IMR-90 (cell line): ENCODE measurements around the gene ELOVL5. TPM values are rescaled to one million over a fixed set of nuclear protein-coding genes. Genes with fewer than 3 reads are reported as not detected.

Source experiments
- ATAC-seq: fragments of 200-7000 bp; cut with Tn5 transposase; 2 replicates; pipeline ENCODE4 v1.9.1; 2020; ENCODE audit warnings: low read depth, mild to moderate bottlenecking, moderate library complexity
- BruUV-seq: library from RNA; stranded (reverse); fragments of 400-500 nt; replicated peaks from 2 replicates; lab custom pipeline; 2021; lab: Mats Ljungman, UMichigan
- CTCF ChIA-PET: fragments of 300-600 bp; formaldehyde crosslinking; extraction: SDS; loops from one replicate; lab custom pipeline; 2021; ENCODE audit warnings: antibody characterized with exemption; lab: Yijun Ruan, JAX
- POLR2A ChIA-PET: fragments of 300-600 bp; sonication (Branson Sonifier 250); formaldehyde crosslinking; loops from one replicate; lab custom pipeline; 2022; ENCODE audit warnings: antibody characterized with exemption; ENCODE audit not compliant: unreplicated experiment; lab: Charles Lee
- DNase-seq: peaks from one replicate; pipeline ENCODE4 v3.0.0; 2013
- H2AFZ ChIP-seq: replicated peaks from 2 replicates; pipeline ENCODE3; 2013; ENCODE audit warnings: low read length, mild to moderate bottlenecking; ENCODE audit not compliant: poor library complexity
- H2AK5ac ChIP-seq: 2 replicates; pipeline ENCODE4 v1.6.1; 2013; ENCODE audit warnings: low read depth, low read length, inconsistent platforms
- H2AK9ac ChIP-seq: replicated peaks from 2 replicates; pipeline ENCODE3; 2013; ENCODE audit warnings: mild to moderate bottlenecking, low read depth, low read length, moderate library complexity; ENCODE audit not compliant: poor library complexity
- H2BK120ac ChIP-seq: 2 replicates; pipeline ENCODE4 v1.6.1; 2013; ENCODE audit warnings: low read depth, low read length, inconsistent platforms
- H2BK15ac ChIP-seq: 3 replicates; pipeline ENCODE4 v1.6.1; 2013; ENCODE audit warnings: low read depth, low read length, inconsistent platforms
- H2BK20ac ChIP-seq: 2 replicates; pipeline ENCODE4 v1.6.1; 2013; ENCODE audit warnings: low read depth, mild to moderate bottlenecking, inconsistent platforms, low read length, moderate library complexity
- H2BK5ac ChIP-seq: 2 replicates; pipeline ENCODE4 v1.6.1; 2013; ENCODE audit warnings: mild to moderate bottlenecking, low read depth, low read length, inconsistent platforms; ENCODE audit not compliant: poor library complexity, severe bottlenecking
- H3K14ac ChIP-seq: replicated peaks from 2 replicates; pipeline ENCODE4 v1.6.1; 2013; ENCODE audit warnings: low read depth, low read length, inconsistent platforms
- H3K18ac ChIP-seq: 2 replicates; pipeline ENCODE4 v1.6.1; 2013; ENCODE audit warnings: low read depth, low read length, control low read depth
- H3K23ac ChIP-seq: 2 replicates; pipeline ENCODE4 v1.6.1; 2013; ENCODE audit warnings: low read depth, low read length, inconsistent platforms
- H3K27ac ChIP-seq: 2 replicates; pipeline ENCODE4 v1.5.1; 2013; ENCODE audit warnings: mild to moderate bottlenecking, control low read depth, low read length; ENCODE audit not compliant: insufficient read depth
- H3K27me3 ChIP-seq: 2 replicates; pipeline ENCODE4 v1.6.1; 2013; ENCODE audit warnings: low read length; ENCODE audit not compliant: control insufficient read depth, insufficient read depth
- H3K36me3 ChIP-seq: 2 replicates; pipeline ENCODE4 v1.6.1; 2013; ENCODE audit warnings: low read length, mixed read lengths; ENCODE audit not compliant: control insufficient read depth, insufficient read depth
- H3K4ac ChIP-seq: 2 replicates; pipeline ENCODE4 v1.6.1; 2013; ENCODE audit warnings: low read depth, low read length, inconsistent platforms
- H3K4me1 ChIP-seq: 2 replicates; pipeline ENCODE4 v1.6.1; 2013; ENCODE audit warnings: low read length, mixed read lengths; ENCODE audit not compliant: control insufficient read depth, insufficient read depth
- H3K4me2 ChIP-seq: 2 replicates; pipeline ENCODE4 v1.6.1; 2013; ENCODE audit warnings: low read depth, mild to moderate bottlenecking, control low read depth, low read length, moderate library complexity
- H3K4me3 ChIP-seq: 2 replicates; pipeline ENCODE4 v1.5.1; 2013; ENCODE audit warnings: low read depth, mild to moderate bottlenecking, control low read depth, low read length, moderate library complexity; ENCODE audit not compliant: insufficient read depth
- H3K56ac ChIP-seq: 2 replicates; pipeline ENCODE4 v1.6.1; 2013; ENCODE audit warnings: low read length, inconsistent platforms; ENCODE audit not compliant: insufficient read depth; ENCODE audit errors: extremely low read depth
- H3K79me1 ChIP-seq, 2 experiments: 2 replicates each; pipeline ENCODE4 v1.6.1; 2013; ENCODE audit warnings: low read length in 2 of 2, inconsistent platforms in 1 of 2, low read depth in 1 of 2
- H3K9ac ChIP-seq: 2 replicates; pipeline ENCODE4 v1.6.1; 2013; ENCODE audit warnings: low read depth, low read length, control low read depth
- H3K9me1 ChIP-seq: 2 replicates; pipeline ENCODE4 v1.6.1; 2013; ENCODE audit warnings: low read length, inconsistent platforms; ENCODE audit not compliant: insufficient read depth
- H3K9me3 ChIP-seq: 2 replicates; pipeline ENCODE4 v1.6.1; 2013; ENCODE audit warnings: low read length; ENCODE audit not compliant: control insufficient read depth, insufficient read depth
- H4K20me1 ChIP-seq: 2 replicates; pipeline ENCODE4 v1.6.1; 2013; ENCODE audit warnings: low read length, inconsistent platforms; ENCODE audit not compliant: insufficient read depth
- H4K5ac ChIP-seq: 2 replicates; pipeline ENCODE4 v1.6.1; 2013; ENCODE audit warnings: mild to moderate bottlenecking, low read depth, low read length, control low read depth
- H4K8ac ChIP-seq, 2 experiments: 2 replicates each; pipeline ENCODE4 v1.6.1; 2013; ENCODE audit warnings: low read depth in 2 of 2, low read length in 2 of 2, control low read depth in 1 of 2, inconsistent platforms in 1 of 2
- H4K91ac ChIP-seq: 2 replicates; pipeline ENCODE4 v1.6.1; 2013; ENCODE audit warnings: low read depth, low read length, inconsistent platforms; ENCODE audit not compliant: insufficient read depth
- BHLHE40 ChIP-seq: fragments of 150-350 bp; IDR thresholded peaks from 2 replicates; pipeline ENCODE4 v1.6.1; 2016; ENCODE audit warnings: mild to moderate bottlenecking, low read depth, low read length
- CEBPB ChIP-seq: IDR thresholded peaks from 2 replicates; pipeline ENCODE4 v1.6.1; 2012; ENCODE audit warnings: low read depth, low read length, improper control_type of control experiment
- CHD1 ChIP-seq: IDR thresholded peaks from 2 replicates; pipeline ENCODE4 v1.6.1; 2012; ENCODE audit warnings: low read depth, low read length, improper control_type of control experiment
- CTCF ChIP-seq: conservative IDR thresholded peaks from 2 replicates; pipeline ENCODE4 v1.5.1; 2012; ENCODE audit warnings: mild to moderate bottlenecking, low read depth, low read length, improper control_type of control experiment
- ELK1 ChIP-seq: fragments of 150-350 bp; IDR thresholded peaks from 2 replicates; pipeline ENCODE4 v1.6.1; 2016; ENCODE audit warnings: low read depth, mild to moderate bottlenecking, low read length, moderate library complexity, borderline replicate concordance
- FOS ChIP-seq: fragments of 150-350 bp; IDR thresholded peaks from 2 replicates; pipeline ENCODE4 v1.6.1; 2016; ENCODE audit warnings: low read depth, low read length
- MAFK ChIP-seq: IDR thresholded peaks from 2 replicates; pipeline ENCODE4 v1.6.1; 2012; ENCODE audit warnings: low read depth, low read length, improper control_type of control experiment
- MAZ ChIP-seq: IDR thresholded peaks from 2 replicates; pipeline ENCODE4 v1.6.1; 2012; ENCODE audit warnings: low read depth, mild to moderate bottlenecking, low read length, improper control_type of control experiment, moderate library complexity, borderline replicate concordance
- MXI1 ChIP-seq: IDR thresholded peaks from 2 replicates; pipeline ENCODE4 v1.6.1; 2012; ENCODE audit warnings: low read depth, mild to moderate bottlenecking, low read length, moderate library complexity, borderline replicate concordance
- NFE2L2 ChIP-seq: fragments of 150-350 bp; IDR thresholded peaks from 2 replicates; pipeline ENCODE4 v1.6.1; 2016; ENCODE audit warnings: low read depth, mild to moderate bottlenecking, low read length
- POLR2A ChIP-seq: IDR thresholded peaks from 2 replicates; pipeline ENCODE4 v1.6.1; 2012; ENCODE audit warnings: mild to moderate bottlenecking, low read depth, low read length
- RAD21 ChIP-seq: IDR thresholded peaks from 2 replicates; pipeline ENCODE4 v1.6.1; 2012; ENCODE audit warnings: low read length, improper control_type of control experiment
- RCOR1 ChIP-seq: IDR thresholded peaks from 2 replicates; pipeline ENCODE4 v1.6.1; 2012; ENCODE audit warnings: mild to moderate bottlenecking, low read length, improper control_type of control experiment; ENCODE audit not compliant: insufficient replicate concordance
- RFX5 ChIP-seq: IDR thresholded peaks from 2 replicates; pipeline ENCODE4 v1.8.0; 2012; ENCODE audit warnings: low read depth, mild to moderate bottlenecking, low read length, moderate library complexity
- SMC3 ChIP-seq: fragments of 150-350 bp; IDR thresholded peaks from 2 replicates; pipeline ENCODE4 v1.6.1; 2016; ENCODE audit warnings: low read depth, mild to moderate bottlenecking, antibody characterized with exemption, low read length, moderate library complexity
- USF2 ChIP-seq: fragments of 150-350 bp; IDR thresholded peaks from 2 replicates; pipeline ENCODE4 v1.6.1; 2017; ENCODE audit warnings: mild to moderate bottlenecking, antibody characterized with exemption, low read length, low read depth
- dilution Hi-C: fragments of 300-500 bp; cut with HindIII; formaldehyde crosslinking; loops from one replicate; pipeline ENCODE4 v1.14.3; 2018; ENCODE audit warnings: low sequenced_read_pairs; ENCODE audit not compliant: unreplicated experiment
- in situ Hi-C: fragments of 300-500 bp; cut with MboI; formaldehyde crosslinking; loops from 3 replicates; pipeline ENCODE4 v1.14.3; 2019; ENCODE audit warnings: low sequenced_read_pairs, inconsistent platforms, mixed read lengths
- intact Hi-C: fragments of 100-400 bp; cut with micrococcal nuclease; formaldehyde crosslinking; loops from 2 replicates; pipeline ENCODE4 v1.10.0; 2022
- polyA plus RNA-seq, 3 experiments: library from polyadenylated mRNA; depleted of rRNA; stranded (reverse); fragments of >200 nt; gene quantifications; 2 replicates each; pipeline ENCODE4 v1.2.3, GENCODE V29; 2012; ENCODE audit warnings: low replicate concordance in 1 of 3
- total RNA-seq: library from RNA; depleted of rRNA; stranded (reverse); fragments of >200 nt; gene quantifications from 2 replicates; pipeline ENCODE4 v1.2.3, GENCODE V29; 2012

Gene ELOVL5
- total and polyA plus RNA-seq, 2 of the 4 experiments (the other 2 are of a cell fraction) = 32.1 to 42.3 TPM

- H2BK5ac ChIP-seq = no peak overlapping the region
- H3K4me3 ChIP-seq = no peak overlapping the region
- no peak overlapping the region for H3K4me2 ChIP-seq
- no peaks in the 10 kb centered on the region for H3K4me1 ChIP-seq
- TF ChIP-seq MAFK = no peak
- TF ChIP-seq SMC3 = no peak
- no peak for TF ChIP-seq USF2
- TF ChIP-seq POLR2A = no peak
- no peak for TF ChIP-seq MXI1
- TF ChIP-seq RFX5 = no peak
- TF ChIP-seq CTCF = no peak
- TF ChIP-seq BHLHE40 = no peak
- TF ChIP-seq ELK1 = no peak
- no peak for TF ChIP-seq RCOR1
- no peak for TF ChIP-seq CEBPB
- no peak for TF ChIP-seq CHD1
- TF ChIP-seq NFE2L2 = no peak
- TF ChIP-seq FOS = no peak
- TF ChIP-seq RAD21 = no peak
- no peak for TF ChIP-seq MAZ
- no peak overlapping the region for H2BK20ac ChIP-seq
- H3K27ac ChIP-seq = no peak overlapping the region
- H2AFZ ChIP-seq = no peak overlapping the region
- H4K5ac ChIP-seq = no peak overlapping the region
- in situ Hi-C loops (no loop called here), intact Hi-C loops (no loop called here), dilution Hi-C loops (no loop called here)
- H2BK120ac ChIP-seq = no peak overlapping the region
- no peak overlapping the region for H4K8ac ChIP-seq
- H3K9ac ChIP-seq = no peak overlapping the region
- H2AK9ac ChIP-seq = no peak overlapping the region
- H3K14ac ChIP-seq = no peak overlapping the region
- no peaks in the 10 kb centered on the region for H3K36me3 ChIP-seq
- H3K9me1 ChIP-seq = no peaks in the 10 kb centered on the region
- ATAC-seq (no peak), DNase-seq (no peak)
- no peaks in the 10 kb centered on the region for H3K79me1 ChIP-seq
- H2BK15ac ChIP-seq = no peak overlapping the region
- H2AK5ac ChIP-seq = no peak overlapping the region
- peaks cover 23% of the 10 kb centered on the region for H3K27me3 ChIP-seq
- H3K56ac ChIP-seq = no peak overlapping the region
- H3K9me3 ChIP-seq = no peaks in the 10 kb centered on the region
- no peak overlapping the region for H3K18ac ChIP-seq
- H4K20me1 ChIP-seq = no peaks in the 10 kb centered on the region
- no peak overlapping the region for H3K4ac ChIP-seq
- H4K91ac ChIP-seq = no peak overlapping the region
- BruUV-seq = no TSS peak
- POLR2A ChIA-PET = no interaction called here
- CTCF ChIA-PET = no interaction called here
- no peak overlapping the region for H3K23ac ChIP-seq
These were observed 27.1 kb upstream of the ELOVL5 start for GRCh38 chr6:53375847-53376246.
